Fibroblast of mammary gland (primary cell): Measurements from ENCODE around the gene APOBEC3G.

Source experiments
- DNase-seq: peaks from one replicate; pipeline ENCODE4 v3.0.0-alpha.2; 2010; ENCODE audit warnings: low read depth
- H3K4me3 ChIP-seq: 2 replicates; pipeline ENCODE4 v1.5.1; 2011; ENCODE audit warnings: low read depth, mild to moderate bottlenecking, low read length, moderate library complexity; ENCODE audit not compliant: control insufficient read depth
- TF ChIP-seq, protein P1 (sequence below): conservative IDR thresholded peaks from 2 replicates; pipeline ENCODE4 v1.5.1; 2011; ENCODE audit warnings: low read depth, low read length, inconsistent platforms; ENCODE audit not compliant: control insufficient read depth, insufficient read depth

The APOBEC3G gene

GRCh38 chr22:39132281-39132680 lies 55.2 kb downstream of the APOBEC3G start:
- H3K4me3 ChIP-seq: no peak overlapping the region
- TF ChIP-seq, protein P1, sequence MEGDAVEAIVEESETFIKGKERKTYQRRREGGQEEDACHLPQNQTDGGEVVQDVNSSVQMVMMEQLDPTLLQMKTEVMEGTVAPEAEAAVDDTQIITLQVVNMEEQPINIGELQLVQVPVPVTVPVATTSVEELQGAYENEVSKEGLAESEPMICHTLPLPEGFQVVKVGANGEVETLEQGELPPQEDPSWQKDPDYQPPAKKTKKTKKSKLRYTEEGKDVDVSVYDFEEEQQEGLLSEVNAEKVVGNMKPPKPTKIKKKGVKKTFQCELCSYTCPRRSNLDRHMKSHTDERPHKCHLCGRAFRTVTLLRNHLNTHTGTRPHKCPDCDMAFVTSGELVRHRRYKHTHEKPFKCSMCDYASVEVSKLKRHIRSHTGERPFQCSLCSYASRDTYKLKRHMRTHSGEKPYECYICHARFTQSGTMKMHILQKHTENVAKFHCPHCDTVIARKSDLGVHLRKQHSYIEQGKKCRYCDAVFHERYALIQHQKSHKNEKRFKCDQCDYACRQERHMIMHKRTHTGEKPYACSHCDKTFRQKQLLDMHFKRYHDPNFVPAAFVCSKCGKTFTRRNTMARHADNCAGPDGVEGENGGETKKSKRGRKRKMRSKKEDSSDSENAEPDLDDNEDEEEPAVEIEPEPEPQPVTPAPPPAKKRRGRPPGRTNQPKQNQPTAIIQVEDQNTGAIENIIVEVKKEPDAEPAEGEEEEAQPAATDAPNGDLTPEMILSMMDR: no peak
- DNase-seq: no peak

DNA sequence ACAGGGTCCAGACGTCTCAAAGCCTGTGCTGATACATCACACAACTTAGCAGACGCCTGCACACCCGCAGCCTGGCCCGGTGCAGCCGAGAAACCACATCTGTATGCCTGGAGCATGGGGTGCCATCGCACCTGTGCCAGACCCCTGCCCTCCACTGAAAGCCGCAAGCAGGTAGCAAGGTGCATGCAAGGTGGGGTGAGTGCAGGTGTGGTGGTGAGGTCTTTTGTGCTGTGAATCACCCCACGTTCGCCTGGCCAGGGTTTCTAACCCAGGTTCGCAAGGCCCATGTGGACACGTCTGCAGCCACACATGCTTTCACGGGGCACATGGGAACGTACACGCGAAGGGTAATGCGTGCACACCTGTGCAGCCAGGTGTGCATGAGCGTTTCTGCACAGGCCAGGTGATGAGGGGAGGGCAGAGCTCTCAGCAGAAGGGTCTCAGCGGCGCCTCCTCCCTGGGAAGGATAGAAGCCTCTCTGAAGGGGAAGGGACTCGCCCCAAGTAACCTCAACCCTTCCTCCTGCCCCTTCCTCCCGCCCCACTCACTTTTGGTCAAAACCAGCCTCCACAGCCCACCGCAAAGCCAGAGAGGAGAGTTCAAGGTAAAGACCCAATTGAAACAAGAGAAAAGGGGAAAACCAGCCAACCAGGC lies 55.9 kb downstream of the APOBEC3G start:
- no peak overlapping the region for H3K4me3 ChIP-seq
- no peak for DNase-seq

GRCh38 chr22:39133871-39134270 lies 56.8 kb downstream of the APOBEC3G start:
- DNase-seq: no peak
- TF ChIP-seq, protein P1: no peak
- H3K4me3 ChIP-seq: no peak overlapping the region

More for the DNA sequence above, 55.9 kb downstream of the APOBEC3G start:
- TF ChIP-seq, protein P1: no peak

GRCh38 chr22:39134366-39135091 lies 57.5 kb downstream of the APOBEC3G start:
- H3K4me3 ChIP-seq: no peak overlapping the region
- TF ChIP-seq, protein P1: no peak

DNA sequence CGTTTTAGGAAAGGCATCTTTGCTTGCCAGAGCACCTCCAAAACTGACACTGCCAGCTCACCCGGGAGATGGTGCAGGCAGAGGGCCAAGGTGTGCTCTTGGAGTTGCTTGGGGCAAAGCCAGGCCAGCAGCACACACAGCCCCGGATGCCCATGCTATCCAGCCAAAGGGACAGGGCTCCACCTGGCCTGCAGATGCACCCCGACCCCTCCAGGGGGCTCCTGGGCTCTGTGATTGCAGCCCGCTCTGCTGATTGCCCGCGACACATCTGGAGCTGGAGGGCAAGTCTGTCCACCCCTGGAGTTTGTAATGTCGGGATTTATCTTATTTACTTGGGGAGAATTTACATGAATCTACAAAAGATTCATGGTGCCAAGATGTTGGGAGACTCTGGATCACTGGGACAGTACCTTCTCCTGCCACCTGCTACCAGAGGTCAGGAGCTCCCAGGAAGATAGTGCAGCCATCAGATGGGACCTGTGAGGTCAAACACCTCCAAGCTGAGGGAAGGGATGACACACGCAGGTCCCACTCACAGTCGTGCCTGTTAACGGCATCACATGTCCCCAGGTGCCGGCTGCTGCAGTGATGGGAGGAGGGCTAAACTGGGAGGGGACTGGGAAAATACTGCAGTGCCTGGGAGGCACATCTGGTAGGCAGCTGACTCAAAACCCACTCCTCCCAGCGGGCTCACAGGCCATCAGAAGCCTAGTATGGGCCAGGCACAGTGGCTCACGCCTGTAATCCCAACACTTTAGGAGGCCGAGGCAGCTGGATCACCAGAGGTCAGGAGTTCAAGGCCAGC lies 58.2 kb downstream of the APOBEC3G start:
- no peak overlapping the region for H3K4me3 ChIP-seq
- TF ChIP-seq, protein P1: peak; percentile 39
- DNase-seq: no peak

More at GRCh38 chr22:39134366-39135091, 57.5 kb downstream of the APOBEC3G start:
- no peak for DNase-seq

- DNase-seq: no peak
- TF ChIP-seq, protein P1: no peak
- no peak overlapping the region for H3K4me3 ChIP-seq
Measured at GRCh38 chr22:39136317-39136716, 59.2 kb downstream of the APOBEC3G start.
